H1 (cell line): ENCODE results near the gene DDX41. TPM values are rescaled to one million over a fixed set of nuclear protein-coding genes. Genes with fewer than 3 reads are reported as not detected.

Source experiments
- CTCF ChIA-PET: fragments of 300-600 bp; sonication (Branson Sonifier 250); formaldehyde crosslinking; loops from one replicate; lab custom pipeline; 2021; ENCODE audit not compliant: partially characterized antibody; lab: Charles Lee
- POLR2A ChIA-PET: fragments of 300-600 bp; sonication (Branson Sonifier 250); formaldehyde crosslinking; loops from one replicate; lab custom pipeline; 2021; ENCODE audit warnings: inconsistent platforms; ENCODE audit not compliant: partially characterized antibody; lab: Charles Lee
- DNase-seq, 2 experiments: peaks; one replicate each; pipeline versions ENCODE4 v3.0.0 to v3.0.0-alpha.2; 2010 to 2022; ENCODE audit warnings: low spot score in 2 of 2, low read depth in 1 of 2, mixed read lengths in 1 of 2
- FAIRE-seq: peaks from 2 replicates; lab custom pipeline; 2011; peaks lifted over from hg19 to GRCh38; lab: Jason Lieb, UNC
- H2AFZ ChIP-seq: 2 replicates; pipeline ENCODE4 v1.8.1; 2012; ENCODE audit warnings: low read length, inconsistent platforms
- H2AK5ac ChIP-seq: 2 replicates; pipeline ENCODE4 v1.6.1; 2013; ENCODE audit warnings: low read depth, low read length
- H2BK120ac ChIP-seq: replicated peaks from 2 replicates; pipeline ENCODE3; 2013; ENCODE audit warnings: low read depth, low read length, inconsistent platforms
- H2BK12ac ChIP-seq: 2 replicates; pipeline ENCODE4 v1.6.1; 2013; ENCODE audit warnings: low read depth, low read length
- H2BK15ac ChIP-seq: 2 replicates; pipeline ENCODE4 v1.6.1; 2013; ENCODE audit warnings: low read length
- H2BK20ac ChIP-seq: 2 replicates; pipeline ENCODE4 v1.6.1; 2013; ENCODE audit warnings: low read length
- H2BK5ac ChIP-seq: 2 replicates; pipeline ENCODE4 v1.6.1; 2013; ENCODE audit warnings: low read depth, low read length
- H3K14ac ChIP-seq: 2 replicates; pipeline ENCODE4 v1.6.1; 2013; ENCODE audit warnings: inconsistent platforms; ENCODE audit not compliant: insufficient read length
- H3K18ac ChIP-seq: 2 replicates; pipeline ENCODE4 v1.6.1; 2013; ENCODE audit warnings: low read length; ENCODE audit errors: extremely low read depth
- H3K23ac ChIP-seq: 2 replicates; pipeline ENCODE4 v1.6.1; 2013; ENCODE audit warnings: inconsistent platforms; ENCODE audit not compliant: insufficient read length
- H3K23me2 ChIP-seq: 2 replicates; pipeline ENCODE4 v1.6.1; 2013; ENCODE audit warnings: low read depth, low read length
- H3K27ac ChIP-seq: 2 replicates; pipeline ENCODE4 v1.6.1; 2011; ENCODE audit warnings: low read depth, low read length, inconsistent platforms
- H3K27me3 ChIP-seq, 4 experiments: replicated peaks in 1 of 4; 1 replicate in 1 of 4; 2 replicates in 3 of 4; pipeline versions ENCODE4 v1.6.1 to v1.8.1; 2011 to 2013; ENCODE audit warnings: low read length in 3 of 4, mild to moderate bottlenecking in 3 of 4, inconsistent platforms in 2 of 4, mixed read lengths in 2 of 4, moderate library complexity in 1 of 4; ENCODE audit not compliant: control insufficient read depth in 3 of 4, insufficient read depth in 3 of 4; ENCODE audit errors: extremely low read depth in 1 of 4
- H3K36me3 ChIP-seq, 4 experiments: 2 replicates each; pipeline versions ENCODE4 v1.6.1 to v1.8.1; 2011 to 2013; ENCODE audit warnings: mild to moderate bottlenecking in 4 of 4, low read length in 3 of 4, moderate library complexity in 2 of 4, control low read depth in 1 of 4, inconsistent platforms in 1 of 4; ENCODE audit not compliant: insufficient read depth in 4 of 4, control insufficient read depth in 2 of 4
- H3K4ac ChIP-seq: replicated peaks from 2 replicates; pipeline ENCODE3; 2013; ENCODE audit warnings: low read length, low read depth, mixed read lengths, inconsistent platforms; ENCODE audit not compliant: insufficient read length
- H3K4me1 ChIP-seq, 4 experiments: replicated peaks in 1 of 4; 1 replicate in 1 of 4; 2 replicates in 3 of 4; pipeline versions ENCODE4 v1.6.1 to v1.8.1; 2011 to 2013; ENCODE audit warnings: low read length in 3 of 4, inconsistent platforms in 2 of 4, mixed read lengths in 1 of 4; ENCODE audit not compliant: insufficient read depth in 4 of 4, control insufficient read depth in 3 of 4
- H3K4me2 ChIP-seq, 2 experiments: 2 replicates each; pipeline versions ENCODE4 v1.6.1 to v1.8.1; 2011 to 2013; ENCODE audit warnings: low read depth in 2 of 2, low read length in 2 of 2, control low read depth in 1 of 2, inconsistent platforms in 1 of 2, mild to moderate bottlenecking in 1 of 2; ENCODE audit not compliant: insufficient read depth in 1 of 2
- H3K4me3 ChIP-seq, 4 experiments: fragments of 200-600, 300-600 bp in 1 of 4; sonication (generic), shearing (Covaris generic), sonication (Bioruptor Twin) in 1 of 4; 2 replicates each; pipeline versions ENCODE4 v1.5.1 to v1.8.1; 2011 to 2016; ENCODE audit warnings: low read length in 4 of 4, low read depth in 3 of 4, control low read depth in 2 of 4, inconsistent platforms in 2 of 4, mild to moderate bottlenecking in 2 of 4, mixed read lengths in 1 of 4, moderate library complexity in 1 of 4; ENCODE audit not compliant: insufficient read depth in 2 of 4; ENCODE audit errors: extremely low read depth in 1 of 4
- H3K56ac ChIP-seq: replicated peaks from 2 replicates; pipeline ENCODE3; 2013; ENCODE audit warnings: low read depth, mild to moderate bottlenecking, mixed read lengths, low read length, inconsistent platforms; ENCODE audit not compliant: insufficient read length
- H3K79me1 ChIP-seq: 2 replicates; pipeline ENCODE4 v1.6.1; 2013; ENCODE audit warnings: low read depth, low read length, control low read depth
- H3K79me2 ChIP-seq, 2 experiments: 2 replicates each; pipeline versions ENCODE4 v1.6.1 to v1.8.1; 2012 to 2013; ENCODE audit warnings: low read length in 2 of 2, mild to moderate bottlenecking in 2 of 2, inconsistent platforms in 1 of 2; ENCODE audit not compliant: insufficient read depth in 2 of 2, control insufficient read depth in 1 of 2
- H3K9ac ChIP-seq, 4 experiments: replicated peaks in 1 of 4; 1 replicate in 1 of 4; 2 replicates in 3 of 4; pipeline versions ENCODE4 v1.6.1 to v1.8.1; 2011 to 2013; ENCODE audit warnings: low read depth in 3 of 4, low read length in 3 of 4, control low read depth in 2 of 4, mild to moderate bottlenecking in 2 of 4, moderate library complexity in 2 of 4, inconsistent platforms in 1 of 4; ENCODE audit errors: extremely low read depth in 1 of 4
- H3K9me3 ChIP-seq, 2 experiments: 2 replicates each; pipeline versions ENCODE4 v1.6.1 to v1.8.1; 2012 to 2013; ENCODE audit warnings: mild to moderate bottlenecking in 2 of 2, moderate library complexity in 2 of 2, control low read depth in 1 of 2, inconsistent platforms in 1 of 2, low read depth in 1 of 2, low read length in 1 of 2, mixed read lengths in 1 of 2; ENCODE audit not compliant: insufficient read depth in 2 of 2
- H4K20me1 ChIP-seq, 2 experiments: replicated peaks in 1 of 2; 2 replicates each; pipeline versions ENCODE3 to v1.8.1; 2011 to 2013; ENCODE audit warnings: inconsistent platforms in 2 of 2, low read length in 2 of 2, mild to moderate bottlenecking in 1 of 2; ENCODE audit not compliant: insufficient read depth in 2 of 2, control insufficient read depth in 1 of 2
- H4K5ac ChIP-seq: 2 replicates; pipeline ENCODE4 v1.6.1; 2013; ENCODE audit warnings: low read length, low read depth, mixed read lengths, inconsistent platforms; ENCODE audit not compliant: insufficient read length
- H4K8ac ChIP-seq: 2 replicates; pipeline ENCODE4 v1.8.0; 2013; ENCODE audit warnings: mild to moderate bottlenecking, moderate library complexity, low read length, inconsistent platforms; ENCODE audit not compliant: insufficient read depth; ENCODE audit errors: extremely low read depth
- H4K91ac ChIP-seq: replicated peaks from 2 replicates; pipeline ENCODE3; 2013; ENCODE audit warnings: low read length, mixed read lengths, inconsistent platforms; ENCODE audit not compliant: insufficient read length
- TAF7 ChIP-seq: optimal IDR thresholded peaks from 2 replicates; pipeline ENCODE3; 2011; ENCODE audit warnings: low read depth, mild to moderate bottlenecking, inconsistent platforms, low read length, moderate library complexity, borderline replicate concordance
- YY1 ChIP-seq: IDR thresholded peaks from 2 replicates; pipeline ENCODE4 v1.6.1; 2011; ENCODE audit warnings: low read depth, mild to moderate bottlenecking, low read length
- WGBS, 2 experiments: shearing (Covaris generic) in 1 of 2; methylation state at CpG; one replicate each; pipeline versions ENCODE4 v1.1.6 to v1.1.7; 2013 to 2015; ENCODE audit warnings: low lambda C conversion rate in 2 of 2, mixed read lengths in 2 of 2, inconsistent platforms in 1 of 2, low coverage in 1 of 2, missing lambda C conversion rate in 1 of 2; ENCODE audit not compliant: insufficient replicate concordance in 2 of 2, insufficient coverage in 1 of 2, insufficient read length in 1 of 2; ENCODE audit errors: extremely low coverage in 1 of 2, missing lambda C conversion rate in 1 of 2; 5-methylcytosine and 5-hydroxymethylcytosine counted together
- polyA plus RNA-seq, 7 experiments: library from polyadenylated mRNA; depleted of rRNA in 3 of 7; stranded (reverse) in 5 of 7; unstranded in 2 of 7; fragments of >200 nt in 5 of 7; fragments of 200-250 nt in 2 of 7; gene quantifications; 1 replicate in 5 of 7; 2 replicates in 1 of 7; 4 replicates in 1 of 7; pipeline versions ENCODE4 v1.2.1 to v1.2.3, GENCODE V29; 2011 to 2013; ENCODE audit warnings: missing spikeins in 2 of 7, mixed read lengths in 2 of 7
- total RNA-seq: library from RNA; stranded (reverse); fragmentation: NEBNext Ultra II Directional; extraction: Animal tissue kit (Norgen Biotek cat#: 25700); gene quantifications from 2 replicates; pipeline ENCODE4 v1.2.1, GENCODE V29; 2021

The DDX41 gene
- total and polyA plus RNA-seq, 2 of the 8 experiments (the other 6 are each of a cell fraction or from before 2014, with no cell fraction given) = 102 to 135 TPM

- H3K23ac ChIP-seq = no peak overlapping the region
- H3K4ac ChIP-seq = no peak overlapping the region
- H3K4me3 ChIP-seq = no peak overlapping the region
- H2AFZ ChIP-seq = no peak overlapping the region
- no peak overlapping the region for H2AK5ac ChIP-seq
- H4K5ac ChIP-seq = no peak overlapping the region
- no peaks in the 10 kb centered on the region for H3K23me2 ChIP-seq
- no peak overlapping the region for H3K4me2 ChIP-seq
- no peak overlapping the region for H3K56ac ChIP-seq
- 89% methylated on average over 8 of the region's 8 CpGs; no CpG with 5 or more reads in 1 of the 2 experiments for WGBS, 2 experiments
- H3K79me1 ChIP-seq = no peaks in the 10 kb centered on the region
- H4K91ac ChIP-seq = no peak overlapping the region
- H2BK5ac ChIP-seq = no peak overlapping the region
- H2BK120ac ChIP-seq = no peak overlapping the region
- H2BK20ac ChIP-seq = no peak overlapping the region
- no peak for TF ChIP-seq TAF7
- no peak for TF ChIP-seq YY1
- CTCF ChIA-PET = no interaction called here
- H3K27ac ChIP-seq = no peak overlapping the region
- no peak overlapping the region; a peak in 1 of 7 replicates for H3K9ac ChIP-seq
- peaks cover 8 to 12% of the 10 kb centered on the region in 2 experiments for H3K9me3 ChIP-seq
- H4K8ac ChIP-seq = no peak overlapping the region
- H3K79me2 ChIP-seq = no peaks in the 10 kb centered on the region
- no peak overlapping the region for H3K18ac ChIP-seq
- H2BK12ac ChIP-seq = no peak overlapping the region
- H4K20me1 ChIP-seq = no peaks in the 10 kb centered on the region
- no peaks in the 10 kb centered on the region for H3K36me3 ChIP-seq
- POLR2A ChIA-PET = no interaction called here
- DNase-seq (no peak), FAIRE-seq (no peak)
- H3K27me3 ChIP-seq = no peaks in the 10 kb centered on the region
- no peak overlapping the region for H3K14ac ChIP-seq
- no peaks in the 10 kb centered on the region for H3K4me1 ChIP-seq
- no peak overlapping the region for H2BK15ac ChIP-seq
These were observed 48.3 kb upstream of the DDX41 start for GRCh38 chr5:177565046-177565445.
